ENCODE results near the gene DENND5A.

GRCh38 chr11:9155930-9156329, 109.2 kb downstream of the DENND5A start:
- TF ChIP-seq CTCF (IDR thresholded peaks at IDR 0.05) (no peak), POLR2AphosphoS5 (IDR thresholded peaks at IDR 0.05) (no peak), POLR2A (IDR thresholded peaks at IDR 0.05) (no peak)
